NCI-H774 (cell line): ENCODE results near the gene MTX2.

Source experiments
- DNase-seq: peaks from one replicate; lab custom pipeline; 2025; lab: John Stamatoyannopoulos, UW

Gene MTX2

GRCh38 chr2:176269319-176270099 is at the start of gene MTX2:
TSS of gene MTX2 (plus strand) at chr2:176269442. CDS start at chr2:176269630, 188 bp downstream.
- DNase-seq: peak; percentile 80

- DNase-seq: no peak
Measured at GRCh38 chr2:176227874-176228273, 41.4 kb upstream of the MTX2 start.

- no peak for DNase-seq
Measured at GRCh38 chr2:176234156-176234555, 35.1 kb upstream of the MTX2 start.

DNA sequence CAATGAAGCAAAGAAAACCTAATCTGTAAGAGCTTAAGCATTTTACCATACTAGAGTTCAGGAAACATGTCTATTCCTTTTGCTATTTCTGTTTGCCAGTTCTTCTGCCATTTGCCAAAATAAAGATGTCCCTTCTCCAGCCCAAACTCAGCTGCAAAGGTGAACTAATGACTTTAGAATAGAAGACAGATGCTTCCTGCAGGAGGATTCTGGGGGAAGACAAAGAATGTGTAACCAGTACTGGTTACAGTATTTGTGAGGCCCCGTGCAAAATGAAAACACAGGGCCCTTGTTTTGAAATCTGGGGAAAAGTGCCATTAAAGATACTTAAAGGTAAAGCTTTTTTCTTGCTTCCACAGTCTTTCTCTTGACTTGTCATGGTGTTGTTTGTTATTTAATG is 34.3 kb upstream of the MTX2 start:
- DNase-seq: no peak

DNA sequence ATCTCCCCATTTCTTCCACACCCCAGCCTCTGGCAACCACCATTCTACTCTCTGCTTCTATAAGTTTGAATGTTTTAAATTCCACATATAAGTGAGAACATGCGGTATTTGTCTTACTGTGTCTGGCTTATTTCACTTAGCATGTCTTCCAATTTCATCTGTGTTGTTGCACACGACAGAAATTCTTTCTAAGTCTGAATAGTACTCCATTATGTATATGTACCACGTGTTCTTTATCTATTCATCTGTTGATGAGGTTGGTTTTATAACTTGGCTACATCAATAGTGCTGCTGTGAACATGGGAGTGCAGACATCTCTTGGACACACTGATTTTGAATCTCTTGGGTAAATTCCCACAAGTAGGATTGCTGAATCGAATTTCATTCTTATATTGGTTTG is 31.8 kb upstream of the MTX2 start:
- no peak for DNase-seq

GRCh38 chr2:176239031-176239430 is 30.2 kb upstream of the MTX2 start:
- no peak for DNase-seq

DNA sequence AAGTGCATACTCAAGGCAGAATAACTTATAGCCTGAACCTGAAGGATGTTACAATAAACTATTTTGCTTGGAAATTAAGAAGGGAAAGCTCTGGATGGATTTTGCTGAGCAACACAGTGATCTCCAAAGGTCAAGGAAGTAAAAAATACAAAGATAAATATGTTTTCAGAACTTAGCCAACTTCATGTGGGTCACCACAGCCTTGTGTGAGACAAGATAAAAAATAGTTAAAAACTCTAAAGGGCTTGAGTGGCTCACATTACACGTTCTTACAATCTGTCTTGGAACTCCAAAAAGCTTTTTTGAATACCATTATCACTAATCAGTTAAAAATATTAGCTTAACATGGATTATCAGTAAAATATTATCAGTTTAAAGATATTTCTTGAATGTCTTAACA is 28.9 kb upstream of the MTX2 start:
- DNase-seq: no peak

GRCh38 chr2:176242276-176242675 is 27.0 kb upstream of the MTX2 start:
- no peak for DNase-seq

- no peak for DNase-seq
Measured at GRCh38 chr2:176246331-176246730, 22.9 kb upstream of the MTX2 start.

DNA sequence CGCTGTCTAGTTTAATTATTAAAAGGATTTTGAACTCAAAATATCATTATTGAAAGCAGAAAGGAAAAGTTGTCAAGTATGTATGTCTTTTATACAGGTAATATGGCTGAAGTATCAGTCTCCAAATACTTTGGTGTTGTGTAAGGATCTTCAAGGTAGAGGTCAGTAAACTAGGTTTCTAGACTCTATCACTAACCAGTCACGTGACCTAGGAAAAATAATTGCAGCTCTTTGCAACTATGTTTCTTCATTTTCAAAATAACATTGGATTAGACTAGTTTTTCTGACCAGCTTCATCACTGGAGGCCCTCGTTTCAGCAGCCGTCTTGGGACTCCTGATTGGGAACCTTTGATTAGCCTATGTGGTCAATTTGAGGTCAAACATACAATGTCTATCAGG is 21.4 kb upstream of the MTX2 start:
- no peak for DNase-seq

DNA sequence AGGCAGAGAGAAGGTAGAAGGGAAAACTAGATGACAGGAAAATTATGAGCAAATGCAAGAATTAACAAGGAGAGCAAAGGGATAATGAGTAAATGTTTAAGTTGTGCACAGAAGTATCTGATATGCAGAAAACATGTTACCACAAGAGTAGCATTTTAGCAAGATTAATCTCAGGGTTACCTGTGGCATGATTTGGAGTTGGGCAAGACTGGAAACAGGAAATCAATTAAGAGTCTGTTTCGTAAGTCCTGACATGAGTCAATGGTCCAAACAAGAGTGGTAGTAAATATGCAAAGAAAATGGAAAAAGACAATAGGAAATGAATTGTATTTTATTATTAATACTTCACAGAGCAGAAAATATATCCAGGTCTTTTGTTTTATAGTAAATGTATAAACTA is 17.3 kb upstream of the MTX2 start:
- DNase-seq: no peak

GRCh38 chr2:176260689-176261088 is 8.6 kb upstream of the MTX2 start:
- no peak for DNase-seq

DNA sequence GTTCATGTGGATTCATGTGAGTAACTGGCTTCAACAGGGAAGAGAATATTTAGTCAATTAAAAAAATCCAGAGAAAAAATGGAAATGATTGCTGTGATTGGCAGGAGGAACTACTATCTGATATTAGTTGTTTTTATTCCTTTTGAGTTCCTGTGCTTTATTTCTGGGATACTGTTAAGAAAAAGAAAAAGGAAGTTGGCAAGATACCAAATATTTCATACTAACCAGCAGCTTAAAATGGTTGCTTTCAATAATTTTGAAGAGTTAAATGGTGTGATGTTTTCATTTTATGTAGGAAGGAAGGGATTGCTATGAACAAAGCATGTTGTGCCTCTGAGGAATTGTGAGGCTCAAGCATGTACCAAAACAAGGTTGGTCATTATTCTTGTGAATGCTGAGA is 8.1 kb upstream of the MTX2 start:
- DNase-seq: no peak

GRCh38 chr2:176268976-176269318 is 295 bp upstream of the MTX2 start:
- DNase-seq: no peak

DNA sequence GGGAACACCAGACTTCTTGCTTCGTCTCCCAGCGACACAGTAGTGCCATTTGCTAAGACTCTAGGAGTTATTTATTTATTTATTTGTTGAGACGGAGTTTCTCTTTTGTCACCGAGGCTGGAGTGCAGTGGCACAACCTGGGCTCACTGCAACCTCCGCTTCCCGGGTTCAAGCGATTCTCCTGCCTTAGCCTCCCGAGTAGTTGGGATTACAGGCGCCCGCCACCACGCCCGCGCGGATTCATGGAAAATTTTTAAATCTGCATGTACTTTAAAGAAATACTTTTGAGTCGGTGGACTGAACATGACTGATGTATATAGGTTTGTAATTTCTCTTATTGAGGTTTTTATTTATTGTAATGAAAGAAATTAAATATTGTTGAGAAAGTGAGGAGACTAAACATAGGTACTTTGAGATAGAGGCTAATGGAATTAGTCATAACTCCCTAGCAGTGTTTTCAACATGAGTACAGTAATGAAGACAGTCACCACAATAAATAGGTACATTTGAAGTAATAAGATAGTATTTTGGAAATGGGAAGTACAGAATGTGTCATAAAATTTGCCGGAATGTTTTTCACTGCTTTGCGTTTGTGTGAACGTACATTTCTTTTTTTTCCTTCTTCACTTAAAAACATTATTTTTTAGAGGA is 983 bp downstream of the MTX2 start:
- DNase-seq: no peak

- no peak for DNase-seq
Measured at GRCh38 chr2:176272870-176273459, 3.7 kb downstream of the MTX2 start.

DNA sequence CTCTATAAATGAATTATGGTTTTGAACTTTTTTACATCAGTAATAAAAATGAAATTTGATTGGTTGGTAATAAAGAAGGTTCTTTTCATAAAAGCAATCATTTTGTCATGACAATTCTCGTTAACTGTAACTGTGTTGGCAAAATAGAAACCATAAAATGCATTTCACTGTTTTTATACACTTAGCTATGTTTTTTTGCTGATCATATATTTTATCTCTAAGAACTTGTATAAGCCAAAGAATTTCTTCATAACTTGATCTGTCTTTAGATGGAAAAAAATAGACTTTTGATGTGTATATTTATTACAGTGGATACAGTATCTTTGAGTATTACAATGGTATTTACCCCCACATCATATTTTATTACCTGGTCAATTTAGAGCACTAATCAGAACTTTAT is 9.7 kb downstream of the MTX2 start:
- no peak for DNase-seq

DNA sequence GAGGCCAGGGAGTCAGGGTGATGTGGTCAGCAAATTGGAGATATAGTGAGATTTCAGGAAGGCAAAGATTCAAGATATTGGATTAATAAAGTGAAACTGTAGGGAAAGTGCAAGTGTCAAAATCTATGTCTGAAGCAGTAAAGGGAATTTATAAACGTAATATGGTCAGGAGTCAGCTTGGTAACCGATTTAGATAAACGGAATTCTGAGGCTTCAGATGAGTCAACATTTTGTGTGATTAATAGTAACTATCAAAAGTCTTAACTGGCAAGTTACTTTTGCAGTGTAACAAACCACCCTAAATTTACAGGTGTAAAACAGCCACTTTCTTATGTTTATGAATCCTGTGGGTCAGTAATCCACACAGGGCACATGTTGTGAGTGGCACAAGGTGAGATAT is 10.9 kb downstream of the MTX2 start:
- DNase-seq: no peak

GRCh38 chr2:176280867-176281658 is 11.8 kb downstream of the MTX2 start:
- DNase-seq: no peak

GRCh38 chr2:176283291-176284068 is 14.2 kb downstream of the MTX2 start:
- DNase-seq: no peak

DNA sequence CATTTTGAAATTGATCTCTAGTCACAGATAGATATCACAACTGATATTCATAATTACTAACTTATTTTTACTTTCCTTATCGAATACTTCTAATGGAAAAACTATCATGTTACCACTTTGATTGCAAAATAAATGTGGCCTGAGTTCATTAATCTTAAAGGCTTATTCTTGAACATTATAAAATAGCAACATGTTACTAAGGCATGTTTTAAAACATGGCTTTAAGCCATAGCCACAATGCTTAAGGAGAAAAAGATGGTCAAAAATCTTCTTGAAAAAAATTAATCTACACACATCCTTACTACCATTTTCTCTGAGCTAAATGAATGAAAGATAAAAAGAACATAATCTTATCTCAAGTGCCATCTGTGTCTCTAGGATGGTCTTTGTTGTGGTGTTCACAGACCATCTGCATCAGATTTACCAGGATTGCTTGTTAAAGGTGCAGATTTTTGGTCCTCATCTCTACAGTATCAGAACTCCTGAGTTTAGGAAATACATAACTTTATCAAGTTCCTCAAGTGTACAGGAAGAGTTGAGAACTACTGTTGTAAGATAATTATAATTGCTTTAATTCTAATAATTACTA is 15.3 kb downstream of the MTX2 start:
- no peak for DNase-seq

DNA sequence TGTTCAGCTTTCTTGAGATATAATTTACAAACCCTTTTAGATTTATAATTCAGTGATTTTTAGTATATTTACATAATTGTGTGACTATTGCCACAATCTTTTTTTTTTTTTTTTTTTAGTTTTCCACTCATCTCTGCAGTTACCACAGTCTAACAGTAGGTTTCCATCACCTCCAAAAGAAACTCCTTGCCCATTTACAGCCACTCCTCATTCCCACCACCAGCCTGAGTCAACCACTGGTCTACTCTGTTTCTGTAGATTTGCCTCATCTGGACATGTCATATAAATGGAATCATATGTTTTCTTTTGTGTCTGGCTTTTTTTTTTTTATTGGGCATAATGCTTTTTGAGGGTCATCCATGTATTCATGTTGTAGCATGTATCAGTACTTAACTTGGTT is 16.1 kb downstream of the MTX2 start:
- no peak for DNase-seq
